Loucy (cell line): ENCODE data around the gene PCID2.

Experiments
- CTCF ChIP-seq: fragments of 200-600 bp; sonication (generic); conservative IDR thresholded peaks from 2 replicates; pipeline ENCODE4 v1.5.1; 2014; ENCODE audit warnings: mild to moderate bottlenecking, antibody characterized with exemption, low read length
- EZH2phosphoT487 ChIP-seq: fragments of 200-600 bp; IDR thresholded peaks from 2 replicates; pipeline ENCODE4 v1.6.1; 2018; ENCODE audit warnings: antibody characterized with exemption, mild to moderate bottlenecking, moderate library complexity, borderline replicate concordance

- TF ChIP-seq CTCF = no peak
- TF ChIP-seq EZH2phosphoT487 = no peak
Measured at GRCh38 chr13:113207890-113208420, 514 bp downstream of the PCID2 start.
